IMR-90 (cell line): ENCODE data around the gene SUGP2. TPM values are rescaled to one million over a fixed set of nuclear protein-coding genes. Genes with fewer than 3 reads are reported as not detected.

ENCODE experiments used
- ATAC-seq: fragments of 200-7000 bp; cut with Tn5 transposase; 2 replicates; pipeline ENCODE4 v1.9.1; 2020; ENCODE audit warnings: low read depth, mild to moderate bottlenecking, moderate library complexity
- BruUV-seq: library from RNA; stranded (reverse); fragments of 400-500 nt; replicated peaks from 2 replicates; lab custom pipeline; 2021; lab: Mats Ljungman, UMichigan
- CTCF ChIA-PET: fragments of 300-600 bp; formaldehyde crosslinking; extraction: SDS; loops from one replicate; lab custom pipeline; 2021; ENCODE audit warnings: antibody characterized with exemption; lab: Yijun Ruan, JAX
- POLR2A ChIA-PET: fragments of 300-600 bp; sonication (Branson Sonifier 250); formaldehyde crosslinking; loops from one replicate; lab custom pipeline; 2022; ENCODE audit warnings: antibody characterized with exemption; ENCODE audit not compliant: unreplicated experiment; lab: Charles Lee
- DNase-seq: peaks from one replicate; pipeline ENCODE4 v3.0.0; 2013
- H2AFZ ChIP-seq: replicated peaks from 2 replicates; pipeline ENCODE3; 2013; ENCODE audit warnings: low read length, mild to moderate bottlenecking; ENCODE audit not compliant: poor library complexity
- H2AK5ac ChIP-seq: 2 replicates; pipeline ENCODE4 v1.6.1; 2013; ENCODE audit warnings: low read depth, low read length, inconsistent platforms
- H2AK9ac ChIP-seq: replicated peaks from 2 replicates; pipeline ENCODE3; 2013; ENCODE audit warnings: mild to moderate bottlenecking, low read depth, low read length, moderate library complexity; ENCODE audit not compliant: poor library complexity
- H2BK120ac ChIP-seq: 2 replicates; pipeline ENCODE4 v1.6.1; 2013; ENCODE audit warnings: low read depth, low read length, inconsistent platforms
- H2BK15ac ChIP-seq: 3 replicates; pipeline ENCODE4 v1.6.1; 2013; ENCODE audit warnings: low read depth, low read length, inconsistent platforms
- H2BK20ac ChIP-seq: 2 replicates; pipeline ENCODE4 v1.6.1; 2013; ENCODE audit warnings: low read depth, mild to moderate bottlenecking, inconsistent platforms, low read length, moderate library complexity
- H2BK5ac ChIP-seq: 2 replicates; pipeline ENCODE4 v1.6.1; 2013; ENCODE audit warnings: mild to moderate bottlenecking, low read depth, low read length, inconsistent platforms; ENCODE audit not compliant: poor library complexity, severe bottlenecking
- H3K14ac ChIP-seq: replicated peaks from 2 replicates; pipeline ENCODE4 v1.6.1; 2013; ENCODE audit warnings: low read depth, low read length, inconsistent platforms
- H3K18ac ChIP-seq: 2 replicates; pipeline ENCODE4 v1.6.1; 2013; ENCODE audit warnings: low read depth, low read length, control low read depth
- H3K23ac ChIP-seq: 2 replicates; pipeline ENCODE4 v1.6.1; 2013; ENCODE audit warnings: low read depth, low read length, inconsistent platforms
- H3K27ac ChIP-seq: 2 replicates; pipeline ENCODE4 v1.5.1; 2013; ENCODE audit warnings: mild to moderate bottlenecking, control low read depth, low read length; ENCODE audit not compliant: insufficient read depth
- H3K27me3 ChIP-seq: 2 replicates; pipeline ENCODE4 v1.6.1; 2013; ENCODE audit warnings: low read length; ENCODE audit not compliant: control insufficient read depth, insufficient read depth
- H3K36me3 ChIP-seq: 2 replicates; pipeline ENCODE4 v1.6.1; 2013; ENCODE audit warnings: low read length, mixed read lengths; ENCODE audit not compliant: control insufficient read depth, insufficient read depth
- H3K4ac ChIP-seq: 2 replicates; pipeline ENCODE4 v1.6.1; 2013; ENCODE audit warnings: low read depth, low read length, inconsistent platforms
- H3K4me1 ChIP-seq: 2 replicates; pipeline ENCODE4 v1.6.1; 2013; ENCODE audit warnings: low read length, mixed read lengths; ENCODE audit not compliant: control insufficient read depth, insufficient read depth
- H3K4me2 ChIP-seq: 2 replicates; pipeline ENCODE4 v1.6.1; 2013; ENCODE audit warnings: low read depth, mild to moderate bottlenecking, control low read depth, low read length, moderate library complexity
- H3K4me3 ChIP-seq: 2 replicates; pipeline ENCODE4 v1.5.1; 2013; ENCODE audit warnings: low read depth, mild to moderate bottlenecking, control low read depth, low read length, moderate library complexity; ENCODE audit not compliant: insufficient read depth
- H3K56ac ChIP-seq: 2 replicates; pipeline ENCODE4 v1.6.1; 2013; ENCODE audit warnings: low read length, inconsistent platforms; ENCODE audit not compliant: insufficient read depth; ENCODE audit errors: extremely low read depth
- H3K79me1 ChIP-seq, 2 experiments: 2 replicates each; pipeline ENCODE4 v1.6.1; 2013; ENCODE audit warnings: low read length in 2 of 2, inconsistent platforms in 1 of 2, low read depth in 1 of 2
- H3K9ac ChIP-seq: 2 replicates; pipeline ENCODE4 v1.6.1; 2013; ENCODE audit warnings: low read depth, low read length, control low read depth
- H3K9me1 ChIP-seq: 2 replicates; pipeline ENCODE4 v1.6.1; 2013; ENCODE audit warnings: low read length, inconsistent platforms; ENCODE audit not compliant: insufficient read depth
- H3K9me3 ChIP-seq: 2 replicates; pipeline ENCODE4 v1.6.1; 2013; ENCODE audit warnings: low read length; ENCODE audit not compliant: control insufficient read depth, insufficient read depth
- H4K20me1 ChIP-seq: 2 replicates; pipeline ENCODE4 v1.6.1; 2013; ENCODE audit warnings: low read length, inconsistent platforms; ENCODE audit not compliant: insufficient read depth
- H4K5ac ChIP-seq: 2 replicates; pipeline ENCODE4 v1.6.1; 2013; ENCODE audit warnings: mild to moderate bottlenecking, low read depth, low read length, control low read depth
- H4K8ac ChIP-seq, 2 experiments: 2 replicates each; pipeline ENCODE4 v1.6.1; 2013; ENCODE audit warnings: low read depth in 2 of 2, low read length in 2 of 2, control low read depth in 1 of 2, inconsistent platforms in 1 of 2
- H4K91ac ChIP-seq: 2 replicates; pipeline ENCODE4 v1.6.1; 2013; ENCODE audit warnings: low read depth, low read length, inconsistent platforms; ENCODE audit not compliant: insufficient read depth
- CEBPB ChIP-seq: IDR thresholded peaks from 2 replicates; pipeline ENCODE4 v1.6.1; 2012; ENCODE audit warnings: low read depth, low read length, improper control_type of control experiment
- MAFK ChIP-seq: IDR thresholded peaks from 2 replicates; pipeline ENCODE4 v1.6.1; 2012; ENCODE audit warnings: low read depth, low read length, improper control_type of control experiment
- MAZ ChIP-seq: IDR thresholded peaks from 2 replicates; pipeline ENCODE4 v1.6.1; 2012; ENCODE audit warnings: low read depth, mild to moderate bottlenecking, low read length, improper control_type of control experiment, moderate library complexity, borderline replicate concordance
- POLR2A ChIP-seq: IDR thresholded peaks from 2 replicates; pipeline ENCODE4 v1.6.1; 2012; ENCODE audit warnings: mild to moderate bottlenecking, low read depth, low read length
- WGBS, 2 experiments: methylation state at CpG; one replicate each; pipeline versions ENCODE4 v1.1.5 to v1.1.7; 2013; ENCODE audit warnings: missing lambda C conversion rate in 2 of 2; ENCODE audit not compliant: insufficient read length in 1 of 2; ENCODE audit errors: extremely low coverage in 2 of 2; 5-methylcytosine and 5-hydroxymethylcytosine counted together
- dilution Hi-C: fragments of 300-500 bp; cut with HindIII; formaldehyde crosslinking; loops from one replicate; pipeline ENCODE4 v1.14.3; 2018; ENCODE audit warnings: low sequenced_read_pairs; ENCODE audit not compliant: unreplicated experiment
- in situ Hi-C: fragments of 300-500 bp; cut with MboI; formaldehyde crosslinking; loops from 3 replicates; pipeline ENCODE4 v1.14.3; 2019; ENCODE audit warnings: low sequenced_read_pairs, inconsistent platforms, mixed read lengths
- intact Hi-C: fragments of 100-400 bp; cut with micrococcal nuclease; formaldehyde crosslinking; loops from 2 replicates; pipeline ENCODE4 v1.10.0; 2022
- polyA plus RNA-seq, 3 experiments: library from polyadenylated mRNA; depleted of rRNA; stranded (reverse); fragments of >200 nt; gene quantifications; 2 replicates each; pipeline ENCODE4 v1.2.3, GENCODE V29; 2012; ENCODE audit warnings: low replicate concordance in 1 of 3
- total RNA-seq: library from RNA; depleted of rRNA; stranded (reverse); fragments of >200 nt; gene quantifications from 2 replicates; pipeline ENCODE4 v1.2.3, GENCODE V29; 2012

Gene SUGP2
- total and polyA plus RNA-seq, 2 of the 4 experiments (the other 2 are of a cell fraction) = 25.8 to 69.2 TPM

DNA sequence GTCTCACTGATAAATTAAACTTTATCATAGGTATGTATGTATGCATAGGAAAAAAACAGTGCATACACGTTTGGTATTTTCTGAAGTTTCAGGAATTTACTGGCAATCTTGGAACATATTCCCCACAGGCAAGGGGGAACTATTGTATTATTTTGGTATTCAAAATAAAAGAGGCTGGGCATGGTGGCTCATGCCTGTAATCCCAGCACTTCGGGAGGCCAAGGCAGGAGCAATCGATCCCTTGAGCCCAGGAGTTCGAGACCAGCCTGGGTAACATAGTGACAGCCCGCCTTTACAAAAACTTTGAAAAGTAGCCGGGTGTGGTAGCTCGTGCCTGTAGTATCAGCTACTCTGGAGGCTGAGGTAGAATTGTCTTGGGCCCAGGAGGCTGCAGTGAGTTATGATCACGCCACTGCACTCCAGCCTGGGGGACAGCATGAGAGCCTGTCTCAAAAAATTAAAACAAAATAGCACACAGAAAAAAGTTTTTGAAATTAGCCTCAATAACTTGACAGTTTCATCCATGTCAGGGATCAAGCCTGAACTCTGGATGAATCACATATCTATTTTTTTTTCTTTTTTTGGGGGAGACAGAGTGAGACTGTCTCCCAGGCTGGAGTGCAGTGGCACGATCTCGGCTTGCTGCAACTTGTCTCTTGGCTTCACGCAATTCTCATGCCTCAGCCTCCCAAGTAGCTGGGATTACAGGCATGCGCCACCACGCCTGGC is 63.2 kb downstream of the SUGP2 start (continued):
- no peak for TF ChIP-seq MAFK
- no peak for TF ChIP-seq CEBPB

GRCh38 chr19:18967358-18968146 is 65.8 kb downstream of the SUGP2 start:
- Histone ChIP-seq H4K20me1 (no peaks in the 10 kb centered on the region), H4K8ac (peak overlapping the region in 1 of 2 experiments; percentile 24; a peak in 1 of 4 replicates), H3K56ac (no peak overlapping the region), H2BK5ac (no peak overlapping the region), H3K4me3 (no peak overlapping the region), H3K9ac (no peak overlapping the region), H3K14ac (peak overlapping the region; percentile 5; the same call in 1 of the 2 replicates), H3K27me3 (no peaks in the 10 kb centered on the region), H3K4ac (no peak overlapping the region), H3K9me3 (no peaks in the 10 kb centered on the region), H3K9me1 (no peaks in the 10 kb centered on the region), H3K36me3 (no peaks in the 10 kb centered on the region), H4K5ac (no peak overlapping the region), H2AK5ac (no peak overlapping the region), H3K27ac (no peak overlapping the region), H2BK15ac (no peak overlapping the region; the same call in 2 of the 3 replicates), H2BK120ac (0 out of 2 replicates have a peak overlapping the region, but pooled peaks have one; percentile 60), H3K4me2 (no peak overlapping the region), H2AK9ac (no peak overlapping the region), H3K4me1 (peaks cover 10% of the 10 kb centered on the region), H3K79me1 (no peaks in the 10 kb centered on the region), H2BK20ac (0 out of 2 replicates have a peak overlapping the region, but pooled peaks have one; percentile 3), H3K18ac (no peak overlapping the region), H4K91ac (no peak overlapping the region), H2AFZ (peak overlapping the region; percentile 69), H3K23ac (no peak overlapping the region)
- intact Hi-C loops (no loop called here), dilution Hi-C loops (no loop called here), in situ Hi-C loops (no loop called here)
- DNase-seq (peak; percentile 32), ATAC-seq (peak; percentile 53)
- WGBS, 2 experiments = 56% methylated on average over 3 of the region's 11 CpGs; no CpG with 5 or more reads in 1 of the 2 experiments
- no TSS peak for BruUV-seq
- ChIA-PET CTCF (no interaction called here), POLR2A (no interaction called here)
- peak; percentile 94 for TF ChIP-seq MAFK
- 0 out of 2 replicates have a peak, but pooled peaks have one; percentile 9 for TF ChIP-seq CEBPB
- TF ChIP-seq MAZ = no peak
- no peak for TF ChIP-seq POLR2A
